GM12801 (cell line): ENCODE measurements around the gene ZNF43.

Source experiments
- TF ChIP-seq, protein P1 (sequence below): IDR thresholded peaks from one replicate; pipeline ENCODE4 v1.5.1; 2011; ENCODE audit warnings: control low read depth; ENCODE audit not compliant: insufficient read length; ENCODE audit errors: extremely low read depth

Gene ZNF43

DNA sequence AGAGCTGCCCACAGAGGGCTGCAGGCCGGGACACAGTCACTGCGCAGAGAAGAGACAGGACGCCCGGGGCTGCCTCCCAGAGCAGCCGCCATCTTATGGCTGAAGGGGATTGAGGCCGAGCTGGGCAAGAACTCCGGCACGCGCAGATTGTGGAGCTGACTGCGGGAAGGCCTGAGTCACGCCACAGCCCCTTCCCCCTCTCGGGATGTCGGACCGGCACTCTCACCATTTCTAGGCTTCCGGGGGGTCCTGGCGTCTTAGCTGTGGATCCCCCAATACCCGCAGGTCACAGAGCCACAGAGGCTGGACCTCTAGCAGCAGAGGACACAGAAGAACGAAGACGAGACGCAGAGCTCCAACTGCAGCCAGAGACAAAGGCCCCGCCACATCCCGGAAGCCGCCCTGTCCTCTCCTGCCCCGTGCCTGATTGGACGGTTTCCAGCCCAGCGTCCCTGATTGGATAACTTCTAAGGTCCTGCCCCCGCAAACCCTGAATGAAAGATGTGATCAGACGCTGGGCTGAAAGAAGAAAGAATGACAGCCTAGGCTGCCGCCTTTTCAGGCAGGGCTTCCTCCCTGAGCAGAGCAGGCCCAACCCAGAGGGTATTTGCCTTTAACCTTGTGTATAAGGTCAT lies at the start of gene ZNF43:
Gene ZNF43, minus strand, starts transcription at position 373 of the 635 bp plus-strand sequence. Its CDS starts 144 bp downstream, at position 229.
- TF ChIP-seq, protein P1, sequence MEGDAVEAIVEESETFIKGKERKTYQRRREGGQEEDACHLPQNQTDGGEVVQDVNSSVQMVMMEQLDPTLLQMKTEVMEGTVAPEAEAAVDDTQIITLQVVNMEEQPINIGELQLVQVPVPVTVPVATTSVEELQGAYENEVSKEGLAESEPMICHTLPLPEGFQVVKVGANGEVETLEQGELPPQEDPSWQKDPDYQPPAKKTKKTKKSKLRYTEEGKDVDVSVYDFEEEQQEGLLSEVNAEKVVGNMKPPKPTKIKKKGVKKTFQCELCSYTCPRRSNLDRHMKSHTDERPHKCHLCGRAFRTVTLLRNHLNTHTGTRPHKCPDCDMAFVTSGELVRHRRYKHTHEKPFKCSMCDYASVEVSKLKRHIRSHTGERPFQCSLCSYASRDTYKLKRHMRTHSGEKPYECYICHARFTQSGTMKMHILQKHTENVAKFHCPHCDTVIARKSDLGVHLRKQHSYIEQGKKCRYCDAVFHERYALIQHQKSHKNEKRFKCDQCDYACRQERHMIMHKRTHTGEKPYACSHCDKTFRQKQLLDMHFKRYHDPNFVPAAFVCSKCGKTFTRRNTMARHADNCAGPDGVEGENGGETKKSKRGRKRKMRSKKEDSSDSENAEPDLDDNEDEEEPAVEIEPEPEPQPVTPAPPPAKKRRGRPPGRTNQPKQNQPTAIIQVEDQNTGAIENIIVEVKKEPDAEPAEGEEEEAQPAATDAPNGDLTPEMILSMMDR, result no peak

DNA sequence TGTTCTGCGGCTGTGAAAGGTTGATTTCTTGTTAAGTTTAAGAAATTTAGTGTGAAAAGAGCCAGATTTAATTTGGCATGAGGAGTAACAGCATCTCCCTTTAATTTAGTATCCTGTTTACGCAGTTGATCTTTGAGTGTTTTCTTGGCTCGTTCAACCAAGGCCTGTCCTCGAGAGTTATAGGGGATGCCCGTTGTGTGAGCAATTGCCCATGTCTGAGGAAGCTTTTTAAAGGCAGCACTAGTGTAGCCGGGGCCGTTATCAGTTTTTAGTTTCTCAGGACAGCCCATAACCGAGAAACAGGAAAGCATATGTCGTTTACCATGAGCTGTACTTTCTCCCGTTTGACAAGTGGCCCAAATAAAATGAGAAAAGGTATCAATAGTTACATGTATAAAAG lies 47.5 kb upstream of the ZNF43 start:
- TF ChIP-seq, protein P1, result no peak

DNA sequence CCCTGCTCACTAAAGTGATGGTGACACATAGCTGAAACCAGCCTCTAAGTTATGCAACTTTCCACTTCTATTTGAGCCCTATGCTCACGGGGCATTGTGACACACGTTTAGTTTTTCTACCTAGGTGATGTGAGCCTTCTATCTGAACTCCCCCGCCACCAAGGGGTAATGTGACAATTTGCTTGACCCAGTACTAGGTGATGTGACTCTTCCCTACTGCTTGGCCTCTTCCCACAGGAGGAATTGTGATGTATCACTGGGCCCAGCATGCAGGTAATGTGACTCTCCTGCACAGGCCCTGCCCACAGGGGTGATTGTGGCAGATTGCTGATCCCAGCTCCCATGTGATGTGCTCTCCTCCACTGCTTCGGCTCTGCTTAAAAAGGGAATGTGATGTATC lies 42.7 kb upstream of the ZNF43 start:
- TF ChIP-seq, protein P1, result no peak

DNA sequence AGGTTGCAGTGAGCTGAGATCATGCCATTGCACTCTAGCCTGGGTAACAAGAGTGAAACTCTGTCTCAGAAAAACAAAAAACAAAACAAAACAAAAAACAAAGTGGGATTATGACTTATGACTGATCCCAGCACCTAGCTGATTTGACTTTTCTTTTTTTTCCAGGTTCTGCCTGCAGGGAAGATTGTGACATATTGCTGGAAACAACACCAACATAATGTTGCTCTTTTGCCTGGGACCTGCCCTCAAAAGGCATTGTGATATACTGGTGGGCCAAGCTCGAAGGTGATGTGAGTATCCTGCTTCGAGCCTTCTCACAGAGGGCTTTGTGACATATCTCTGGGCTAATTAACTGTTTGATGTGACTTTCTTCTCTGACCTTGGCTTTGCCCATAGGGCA lies 42.0 kb upstream of the ZNF43 start:
- TF ChIP-seq, protein P1, result no peak

DNA sequence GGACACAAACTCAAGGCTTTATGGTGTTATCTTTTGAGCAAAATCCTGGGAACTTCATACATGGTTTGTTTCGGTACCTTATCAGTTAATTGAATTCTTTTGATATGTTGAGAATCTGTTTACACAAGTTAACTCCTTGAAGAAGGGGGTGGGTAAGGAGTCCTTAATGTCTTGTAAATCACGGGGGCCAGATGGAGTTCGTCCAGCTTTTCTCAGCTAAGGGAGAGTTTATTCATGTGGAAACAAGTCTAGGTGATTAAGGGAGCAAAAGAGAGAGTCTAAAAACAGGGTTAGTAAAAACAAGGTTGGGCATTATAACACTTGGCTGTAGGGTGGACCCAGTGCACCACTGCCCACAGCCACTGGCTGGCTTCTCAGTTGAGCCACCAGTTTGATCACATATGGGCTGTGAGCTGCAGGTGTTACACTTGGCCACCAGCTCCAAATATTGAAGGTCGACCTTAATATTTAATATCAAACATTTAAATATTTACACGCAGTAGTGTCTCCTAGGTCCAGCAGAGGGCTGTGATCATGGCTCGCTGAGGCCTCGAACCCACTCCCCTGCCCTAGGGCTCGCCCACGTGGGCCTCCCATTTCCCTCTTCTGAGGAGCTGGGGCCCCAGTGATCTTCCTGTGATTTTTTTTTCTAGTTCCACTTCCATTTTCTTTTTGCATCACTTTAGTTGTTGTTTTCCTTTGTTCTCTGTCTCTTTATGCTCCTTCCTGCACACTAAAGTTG lies 21.0 kb upstream of the ZNF43 start:
- TF ChIP-seq, protein P1, result no peak

DNA sequence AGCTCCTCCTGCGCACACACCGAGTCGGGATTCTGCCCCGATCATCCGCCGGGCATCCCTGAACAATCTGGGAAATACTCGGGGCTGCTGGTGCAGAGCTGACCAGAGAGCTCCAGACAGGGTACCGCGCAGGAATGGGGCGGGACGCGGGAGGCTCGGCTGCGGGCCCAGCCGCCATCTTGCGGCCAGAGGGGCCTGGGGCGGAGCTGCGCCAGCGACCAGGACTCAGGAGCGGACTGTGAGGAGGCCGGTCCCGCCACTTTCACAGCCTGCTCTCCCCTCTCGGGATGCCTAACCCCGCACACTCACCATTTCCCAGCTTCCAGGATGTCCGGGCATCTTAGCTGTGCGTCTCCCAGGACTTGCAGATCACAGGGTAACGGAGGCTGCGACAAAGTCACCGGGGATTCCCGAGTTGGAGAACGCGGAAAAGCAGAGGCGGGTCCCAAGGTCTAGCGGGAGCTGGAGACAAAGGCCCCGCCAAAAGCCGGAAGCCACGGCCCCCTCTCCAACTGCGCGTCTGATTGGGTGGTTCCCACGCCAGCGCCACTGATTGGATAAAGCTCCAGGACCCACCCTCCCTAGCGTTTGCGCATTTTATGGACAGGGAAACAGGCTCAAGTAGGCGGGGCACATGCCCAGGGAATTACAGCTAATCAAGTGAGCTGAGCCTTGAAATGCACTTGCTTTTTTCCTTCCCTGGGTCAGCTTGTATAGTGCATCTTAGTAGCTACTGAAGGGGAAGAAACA lies 15.8 kb upstream of the ZNF43 start:
- TF ChIP-seq, protein P1, result no peak

DNA sequence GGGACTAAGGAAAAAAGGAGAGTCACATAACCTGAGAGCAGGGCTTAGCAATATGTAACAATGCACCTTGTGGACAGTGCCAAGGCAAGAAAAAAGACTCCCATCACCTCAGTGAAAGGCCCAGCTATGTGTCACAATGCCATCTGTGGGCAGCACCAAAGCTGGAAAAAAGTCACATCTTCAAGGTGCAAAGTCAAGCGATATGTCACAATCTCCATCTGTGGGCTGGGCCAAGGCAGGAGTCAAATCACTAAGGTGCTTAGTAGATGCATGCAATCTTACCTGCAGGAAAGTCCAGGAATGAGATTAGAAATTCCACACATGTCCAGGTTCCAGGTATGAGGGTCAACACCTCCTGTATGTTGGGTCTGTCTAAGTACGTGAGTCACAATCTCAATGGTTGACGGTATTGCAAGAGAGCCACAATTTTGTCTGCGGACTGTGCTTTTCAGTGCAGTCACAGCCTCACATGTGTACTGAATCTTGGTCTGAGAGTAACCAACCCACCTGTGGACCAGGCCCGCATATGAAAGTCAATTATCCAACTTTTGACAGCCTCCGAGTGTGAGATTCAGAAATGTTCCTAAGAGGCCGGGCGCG lies 14.8 kb upstream of the ZNF43 start:
- TF ChIP-seq, protein P1, result no peak
